Stimulated activated CD4-positive, alpha-beta T cell treated with anti-CD3 and anti-CD28 coated beads, Interleukin-1b, Interleukin-23, amount 100 ng/mL, for 4 hours (primary cell): ENCODE results near the gene TPCN1.

Experiments
- DNase-seq, 2 donors: peaks; one replicate each; pipeline ENCODE4 v3.0.0-alpha.2; 2020; ENCODE audit warnings: low read depth in 2 of 2

The TPCN1 gene

GRCh38 chr12:113287146-113287898, 66.1 kb downstream of the TPCN1 start:
- no peak for DNase-seq

- DNase-seq = no peak
Measured at GRCh38 chr12:113287899-113288282, 66.6 kb downstream of the TPCN1 start.

- DNase-seq = no peak
Measured at GRCh38 chr12:113289361-113289760, 68.1 kb downstream of the TPCN1 start.

GRCh38 chr12:113290506-113290905, 69.2 kb downstream of the TPCN1 start:
- no peak for DNase-seq

GRCh38 chr12:113291586-113291985, 70.3 kb downstream of the TPCN1 start:
- no peak for DNase-seq

- DNase-seq = no peak
Measured at GRCh38 chr12:113292091-113292490, 70.8 kb downstream of the TPCN1 start.

GRCh38 chr12:113292547-113292946, 71.3 kb downstream of the TPCN1 start:
- DNase-seq = no peak

- DNase-seq = no peak
Measured at GRCh38 chr12:113293100-113293499, 71.8 kb downstream of the TPCN1 start.

GRCh38 chr12:113295886-113296556, 74.8 kb downstream of the TPCN1 start:
- DNase-seq = no peak

- DNase-seq = no peak
Measured at GRCh38 chr12:113296557-113297213, 75.4 kb downstream of the TPCN1 start.

- no peak for DNase-seq
Measured at GRCh38 chr12:113297214-113297587, 75.9 kb downstream of the TPCN1 start.

- DNase-seq = no peak
Measured at GRCh38 chr12:113297621-113298471, 76.6 kb downstream of the TPCN1 start.

GRCh38 chr12:113298472-113298817, 77.2 kb downstream of the TPCN1 start:
- no peak for DNase-seq

- no peak for DNase-seq
Measured at GRCh38 chr12:113298861-113299545, 77.7 kb downstream of the TPCN1 start.

- no peak for DNase-seq
Measured at GRCh38 chr12:113299619-113300237, 78.5 kb downstream of the TPCN1 start.

- DNase-seq = no peak
Measured at GRCh38 chr12:113301811-113302210, 80.5 kb downstream of the TPCN1 start.

GRCh38 chr12:113302466-113302865, 81.2 kb downstream of the TPCN1 start:
- DNase-seq = no peak

GRCh38 chr12:113302886-113303640, 81.8 kb downstream of the TPCN1 start:
- DNase-seq = no peak

GRCh38 chr12:113305281-113305856, 84.1 kb downstream of the TPCN1 start:
- DNase-seq = no peak

- DNase-seq = no peak
Measured at GRCh38 chr12:113306382-113306781, 85.1 kb downstream of the TPCN1 start.
